GM12878 (cell line): ENCODE results near the gene ADD1. TPM values are rescaled to one million over a fixed set of nuclear protein-coding genes. Genes with fewer than 3 reads are reported as not detected.

ENCODE experiments used
- ATAC-seq: fragments of 200-7000 bp; cut with Tn5 transposase; 3 replicates; pipeline ENCODE4 v1.9.1; 2020; ENCODE audit warnings: mild to moderate bottlenecking, moderate library complexity
- BruUV-seq: library from RNA; stranded (reverse); fragments of 400-500 nt; replicated peaks from 2 replicates; lab custom pipeline; 2021; lab: Mats Ljungman, UMichigan
- CTCF ChIA-PET: fragments of 300-600 bp; sonication (Branson Sonifier 250); formaldehyde crosslinking; extraction: SDS; loops from one replicate; lab custom pipeline; 2021; ENCODE audit warnings: inconsistent platforms; lab: Yijun Ruan, JAX
- POLR2A ChIA-PET: fragments of 350-600 bp; formaldehyde crosslinking; extraction: SDS; loops from one replicate; lab custom pipeline; 2021; ENCODE audit warnings: inconsistent platforms; lab: Charles Lee
- RAD21 ChIA-PET: fragments of 300-600 bp; sonication (Branson Sonifier 250); formaldehyde crosslinking; loops from one replicate; lab custom pipeline; 2023; ENCODE audit warnings: antibody characterized with exemption; ENCODE audit not compliant: unreplicated experiment; lab: Charles Lee
- SMC1A ChIA-PET: fragments of 300-600 bp; sonication (Branson Sonifier 250); formaldehyde crosslinking; loops from one replicate; lab custom pipeline; 2023; ENCODE audit not compliant: unreplicated experiment, uncharacterized antibody; lab: Charles Lee
- DNase-seq: peaks from one replicate; pipeline ENCODE4 v3.0.0-alpha.2; 2011; ENCODE audit warnings: low read depth, low spot score
- FAIRE-seq: peaks from 3 replicates; lab custom pipeline; 2011; peaks lifted over from hg19 to GRCh38; lab: Jason Lieb, UNC
- H2AFZ ChIP-seq: 2 replicates; pipeline ENCODE4 v1.6.0; 2011; ENCODE audit warnings: low read depth, low read length, control low read depth; ENCODE audit not compliant: control insufficient read depth
- H3K27ac ChIP-seq: 2 replicates; pipeline ENCODE4 v1.5.1; 2011; ENCODE audit warnings: control low read depth; ENCODE audit not compliant: control insufficient read depth, insufficient read depth
- H3K27me3 ChIP-seq, 2 experiments: replicated peaks in 1 of 2; 2 replicates each; pipeline versions ENCODE4 v1.6.0 to v1.6.1; 2011; ENCODE audit warnings: low read length in 1 of 2; ENCODE audit not compliant: control insufficient read depth in 2 of 2, insufficient read depth in 2 of 2
- H3K36me3 ChIP-seq, 2 experiments: 2 replicates each; pipeline ENCODE4 v1.5.1; 2011; ENCODE audit warnings: low read length in 1 of 2; ENCODE audit not compliant: control insufficient read depth in 2 of 2, insufficient read depth in 2 of 2
- H3K4me1 ChIP-seq: 2 replicates; pipeline ENCODE4 v1.6.1; 2011; ENCODE audit warnings: mild to moderate bottlenecking, low read length, moderate library complexity, mixed read lengths; ENCODE audit not compliant: control insufficient read depth, insufficient read depth
- H3K4me2 ChIP-seq: 2 replicates; pipeline ENCODE4 v1.6.0; 2011; ENCODE audit warnings: control low read depth; ENCODE audit not compliant: control insufficient read depth, insufficient read depth
- H3K4me3 ChIP-seq: fragments of 200-600 bp; sonication (generic); 2 replicates; pipeline ENCODE4 v1.5.1; 2016
- H3K79me2 ChIP-seq: 2 replicates; pipeline ENCODE4 v1.6.0; 2011; ENCODE audit warnings: low read length; ENCODE audit not compliant: control insufficient read depth, insufficient read depth
- H3K9ac ChIP-seq: 2 replicates; pipeline ENCODE4 v1.8.0; 2011; ENCODE audit warnings: low read length, control low read depth, mixed read lengths; ENCODE audit not compliant: control insufficient read depth, insufficient read depth
- H3K9me3 ChIP-seq: replicated peaks from 3 replicates; pipeline ENCODE4 v1.5.1; 2011; ENCODE audit warnings: mild to moderate bottlenecking, low read length; ENCODE audit not compliant: control insufficient read depth, insufficient read depth
- H4K20me1 ChIP-seq: 2 replicates; pipeline ENCODE4 v1.6.0; 2011; ENCODE audit not compliant: control insufficient read depth, insufficient read depth
- CHD1 ChIP-seq: IDR thresholded peaks from 2 replicates; pipeline ENCODE4 v1.6.1; 2012; ENCODE audit warnings: low read depth, low read length, improper control_type of control experiment
- JUNB ChIP-seq: IDR thresholded peaks from 2 replicates; pipeline ENCODE4 v1.6.1; 2016; ENCODE audit warnings: antibody characterized with exemption, mild to moderate bottlenecking
- POLR2AphosphoS2 ChIP-seq: IDR thresholded peaks from 2 replicates; pipeline ENCODE4 v1.6.1; 2011; ENCODE audit warnings: low read depth, mild to moderate bottlenecking, low read length, improper control_type of control experiment, moderate library complexity
- SMARCA5 ChIP-seq: fragments of 450-650 bp; IDR thresholded peaks from 2 replicates; pipeline ENCODE4 v1.6.1; 2017; ENCODE audit warnings: mild to moderate bottlenecking
- ZBED1 ChIP-seq: IDR thresholded peaks from 2 replicates; pipeline ENCODE4 v1.6.1; 2016; ENCODE audit warnings: borderline replicate concordance
- WGBS: methylation state at CpG from one replicate; pipeline ENCODE4 v1.1.6; 2016; ENCODE audit warnings: low lambda C conversion rate; ENCODE audit not compliant: insufficient replicate concordance, insufficient coverage; ENCODE audit errors: missing lambda C conversion rate; 5-methylcytosine and 5-hydroxymethylcytosine counted together
- in situ Hi-C: fragments of 300-500 bp; cut with MboI; formaldehyde crosslinking; loops from 9 replicates; pipeline ENCODE4 v1.14.3; 2018; ENCODE audit warnings: mixed read lengths
- intact Hi-C: fragments of 100-400 bp; cut with micrococcal nuclease; formaldehyde crosslinking; loops from one replicate; pipeline ENCODE4 v1.14.2; 2022; ENCODE audit not compliant: unreplicated experiment
- polyA plus RNA-seq, 11 experiments: library from polyadenylated mRNA; depleted of rRNA in 4 of 11; unstranded in 6 of 11; stranded (reverse) in 5 of 11; fragments of >200 nt; fragmentation: Nextera tagmentation in 4 of 11; fragmentation: Illumina TruSeq in 1 of 11; extraction: Ambion mirVana in 4 of 11; extraction: Trizol in 1 of 11; gene quantifications; 1 replicate in 1 of 11; 2 replicates in 10 of 11; pipeline versions ENCODE4 v1.2.1 to v1.2.3, GENCODE V29; 2011 to 2016; ENCODE audit warnings: inconsistent platforms in 2 of 11, missing spikeins in 2 of 11, low read depth in 1 of 11
- total RNA-seq, 4 experiments: library from RNA; depleted of rRNA in 3 of 4; stranded (reverse); fragments of >200 nt in 3 of 4; fragmentation: Illumina TruSeq in 1 of 4; extraction: Trizol in 1 of 4; gene quantifications; 2 replicates each; pipeline versions ENCODE4 v1.2.1 to v1.2.3, GENCODE V29; 2013 to 2021
- TF ChIP-seq, protein P1 (sequence below): fragments of 450-650 bp; IDR thresholded peaks from 2 replicates; pipeline ENCODE4 v1.6.1; 2017; ENCODE audit warnings: mild to moderate bottlenecking, moderate library complexity
- TF ChIP-seq, protein P2 (sequence below): fragments of 450-650 bp; IDR thresholded peaks from 2 replicates; pipeline ENCODE4 v1.6.1; 2016; ENCODE audit warnings: mild to moderate bottlenecking, moderate library complexity, borderline replicate concordance

Gene ADD1
- total and polyA plus RNA-seq, 10 of the 15 experiments (the other 5 are each of a cell fraction or from before 2014, with no cell fraction given), result 21.6 to 182 (median 105) TPM

GRCh38 chr4:2942037-2942531, 98.4 kb downstream of the ADD1 start:
- Histone ChIP-seq H3K9me3 (no peaks in the 10 kb centered on the region; the same call in 2 of the 3 replicates), H3K9ac (no peak overlapping the region), H3K4me1 (peaks cover 12% of the 10 kb centered on the region), H2AFZ (no peak overlapping the region), H3K4me3 (no peak overlapping the region), H4K20me1 (no peaks in the 10 kb centered on the region), H3K27ac (no peak overlapping the region), H3K36me3 (peaks cover 54 to 62% of the 10 kb centered on the region in 2 experiments), H3K79me2 (peaks cover 2% of the 10 kb centered on the region; the same call in 1 of the 2 replicates), H3K4me2 (no peak overlapping the region), H3K27me3 (no peaks in the 10 kb centered on the region)
- no peak for DNase-seq
- FAIRE-seq, result no peak
- ChIA-PET RAD21 (no interaction called here), POLR2A (no interaction called here), CTCF (no interaction called here), SMC1A (no interaction called here)
- peak; percentile 22; the same call in 1 of the 2 replicates for TF ChIP-seq ZBED1
- peak; percentile 12; the same call in 1 of the 2 replicates for TF ChIP-seq POLR2AphosphoS2
- TF ChIP-seq SMARCA5, result no peak
- 94% methylated on average over 21 of the region's 21 CpGs for WGBS
- no peak for ATAC-seq
- no TSS peak for BruUV-seq
- intact Hi-C loops (no loop called here), in situ Hi-C loops (loop anchor here (25.0 kb wide), 1 partner anchor 180 kb away; the partner anchor contains the start of gene TNIP2)

DNA sequence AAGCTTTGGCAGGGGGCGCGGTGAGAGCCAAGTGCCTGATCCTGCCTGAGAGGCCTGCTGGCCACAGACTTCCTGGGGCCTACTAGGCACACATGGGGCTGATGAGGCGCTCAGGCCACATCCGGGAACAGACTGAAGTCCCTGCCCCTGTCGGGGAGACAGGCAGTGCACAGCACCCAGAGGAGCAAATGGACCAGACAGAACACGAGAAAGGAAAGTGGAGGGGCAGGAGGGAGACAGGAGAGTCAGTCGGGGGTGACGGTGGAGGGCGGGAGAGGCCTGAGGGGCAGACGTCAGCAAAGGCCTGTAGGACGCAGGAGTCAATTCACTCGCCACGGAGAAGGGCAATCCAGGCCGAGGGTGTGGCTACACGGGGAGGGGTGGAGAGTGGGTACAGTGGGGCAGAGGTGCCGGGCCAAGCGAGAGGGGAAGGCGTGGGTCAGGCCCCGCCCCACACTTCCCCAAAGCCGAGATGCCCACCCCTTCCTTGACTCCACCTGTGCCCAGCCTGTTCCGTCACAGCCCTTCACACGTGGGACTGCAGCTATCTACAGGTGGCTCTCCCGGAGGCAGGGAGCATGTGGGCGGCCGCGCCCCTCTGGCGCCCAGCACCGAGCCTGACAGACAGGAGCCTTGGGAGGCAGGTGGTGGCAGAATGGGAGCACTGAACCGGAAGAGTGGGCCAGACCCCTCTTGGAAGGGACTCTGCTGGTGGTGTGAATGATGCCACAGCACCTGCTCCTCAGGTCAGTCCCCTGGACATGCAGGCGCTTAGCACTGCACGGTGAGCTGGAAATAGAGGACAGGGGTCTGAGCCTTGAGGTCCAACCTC, 99.1 kb downstream of the ADD1 start:
- BruUV-seq, result no TSS peak
- Histone ChIP-seq H3K4me3 (no peak overlapping the region), H3K27me3 (no peaks in the 10 kb centered on the region), H3K36me3 (peaks cover 60 to 67% of the 10 kb centered on the region in 2 experiments), H3K9me3 (no peaks in the 10 kb centered on the region; the same call in 2 of the 3 replicates), H3K4me2 (no peak overlapping the region), H3K4me1 (peaks cover 5% of the 10 kb centered on the region), H3K9ac (no peak overlapping the region), H4K20me1 (no peaks in the 10 kb centered on the region), H3K27ac (no peak overlapping the region), H3K79me2 (peaks cover 2% of the 10 kb centered on the region; the same call in 1 of the 2 replicates), H2AFZ (no peak overlapping the region)
- ChIA-PET SMC1A (no interaction called here), CTCF (interaction anchor here (2.1 kb wide), 1 partner anchor 11 kb away, joined by 10 read pairs; no protein-coding TSS in a partner anchor), POLR2A (no interaction called here), RAD21 (no interaction called here)
- in situ Hi-C loops (loop anchor here (25.0 kb wide), 1 partner anchor 180 kb away; the partner anchor contains the start of gene TNIP2), intact Hi-C loops (no loop called here)
- 95% methylated on average over 27 of the region's 31 CpGs for WGBS
- DNase-seq (no peak), ATAC-seq (no peak), FAIRE-seq (no peak)
- TF ChIP-seq CHD1 (no peak), JUNB (no peak)
- TF ChIP-seq, protein P1, sequence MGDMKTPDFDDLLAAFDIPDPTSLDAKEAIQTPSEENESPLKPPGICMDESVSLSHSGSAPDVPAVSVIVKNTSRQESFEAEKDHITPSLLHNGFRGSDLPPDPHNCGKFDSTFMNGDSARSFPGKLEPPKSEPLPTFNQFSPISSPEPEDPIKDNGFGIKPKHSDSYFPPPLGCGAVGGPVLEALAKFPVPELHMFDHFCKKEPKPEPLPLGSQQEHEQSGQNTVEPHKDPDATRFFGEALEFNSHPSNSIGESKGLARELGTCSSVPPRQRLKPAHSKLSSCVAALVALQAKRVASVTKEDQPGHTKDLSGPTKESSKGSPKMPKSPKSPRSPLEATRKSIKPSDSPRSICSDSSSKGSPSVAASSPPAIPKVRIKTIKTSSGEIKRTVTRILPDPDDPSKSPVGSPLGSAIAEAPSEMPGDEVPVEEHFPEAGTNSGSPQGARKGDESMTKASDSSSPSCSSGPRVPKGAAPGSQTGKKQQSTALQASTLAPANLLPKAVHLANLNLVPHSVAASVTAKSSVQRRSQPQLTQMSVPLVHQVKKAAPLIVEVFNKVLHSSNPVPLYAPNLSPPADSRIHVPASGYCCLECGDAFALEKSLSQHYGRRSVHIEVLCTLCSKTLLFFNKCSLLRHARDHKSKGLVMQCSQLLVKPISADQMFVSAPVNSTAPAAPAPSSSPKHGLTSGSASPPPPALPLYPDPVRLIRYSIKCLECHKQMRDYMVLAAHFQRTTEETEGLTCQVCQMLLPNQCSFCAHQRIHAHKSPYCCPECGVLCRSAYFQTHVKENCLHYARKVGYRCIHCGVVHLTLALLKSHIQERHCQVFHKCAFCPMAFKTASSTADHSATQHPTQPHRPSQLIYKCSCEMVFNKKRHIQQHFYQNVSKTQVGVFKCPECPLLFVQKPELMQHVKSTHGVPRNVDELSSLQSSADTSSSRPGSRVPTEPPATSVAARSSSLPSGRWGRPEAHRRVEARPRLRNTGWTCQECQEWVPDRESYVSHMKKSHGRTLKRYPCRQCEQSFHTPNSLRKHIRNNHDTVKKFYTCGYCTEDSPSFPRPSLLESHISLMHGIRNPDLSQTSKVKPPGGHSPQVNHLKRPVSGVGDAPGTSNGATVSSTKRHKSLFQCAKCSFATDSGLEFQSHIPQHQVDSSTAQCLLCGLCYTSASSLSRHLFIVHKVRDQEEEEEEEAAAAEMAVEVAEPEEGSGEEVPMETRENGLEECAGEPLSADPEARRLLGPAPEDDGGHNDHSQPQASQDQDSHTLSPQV, result no peak
- TF ChIP-seq, protein P2, sequence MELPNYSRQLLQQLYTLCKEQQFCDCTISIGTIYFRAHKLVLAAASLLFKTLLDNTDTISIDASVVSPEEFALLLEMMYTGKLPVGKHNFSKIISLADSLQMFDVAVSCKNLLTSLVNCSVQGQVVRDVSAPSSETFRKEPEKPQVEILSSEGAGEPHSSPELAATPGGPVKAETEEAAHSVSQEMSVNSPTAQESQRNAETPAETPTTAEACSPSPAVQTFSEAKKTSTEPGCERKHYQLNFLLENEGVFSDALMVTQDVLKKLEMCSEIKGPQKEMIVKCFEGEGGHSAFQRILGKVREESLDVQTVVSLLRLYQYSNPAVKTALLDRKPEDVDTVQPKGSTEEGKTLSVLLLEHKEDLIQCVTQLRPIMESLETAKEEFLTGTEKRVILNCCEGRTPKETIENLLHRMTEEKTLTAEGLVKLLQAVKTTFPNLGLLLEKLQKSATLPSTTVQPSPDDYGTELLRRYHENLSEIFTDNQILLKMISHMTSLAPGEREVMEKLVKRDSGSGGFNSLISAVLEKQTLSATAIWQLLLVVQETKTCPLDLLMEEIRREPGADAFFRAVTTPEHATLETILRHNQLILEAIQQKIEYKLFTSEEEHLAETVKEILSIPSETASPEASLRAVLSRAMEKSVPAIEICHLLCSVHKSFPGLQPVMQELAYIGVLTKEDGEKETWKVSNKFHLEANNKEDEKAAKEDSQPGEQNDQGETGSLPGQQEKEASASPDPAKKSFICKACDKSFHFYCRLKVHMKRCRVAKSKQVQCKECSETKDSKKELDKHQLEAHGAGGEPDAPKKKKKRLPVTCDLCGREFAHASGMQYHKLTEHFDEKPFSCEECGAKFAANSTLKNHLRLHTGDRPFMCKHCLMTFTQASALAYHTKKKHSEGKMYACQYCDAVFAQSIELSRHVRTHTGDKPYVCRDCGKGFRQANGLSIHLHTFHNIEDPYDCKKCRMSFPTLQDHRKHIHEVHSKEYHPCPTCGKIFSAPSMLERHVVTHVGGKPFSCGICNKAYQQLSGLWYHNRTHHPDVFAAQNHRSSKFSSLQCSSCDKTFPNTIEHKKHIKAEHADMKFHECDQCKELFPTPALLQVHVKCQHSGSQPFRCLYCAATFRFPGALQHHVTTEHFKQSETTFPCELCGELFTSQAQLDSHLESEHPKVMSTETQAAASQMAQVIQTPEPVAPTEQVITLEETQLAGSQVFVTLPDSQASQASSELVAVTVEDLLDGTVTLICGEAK, result no peak
